Measurements from ENCODE around the gene KCNJ6. TPM values are rescaled to one million over a fixed set of nuclear protein-coding genes. Genes with fewer than 3 reads are reported as not detected.

KCNJ6 gene
- total RNA-seq, 1 experiment from 2014 or later, result not detected

DNA sequence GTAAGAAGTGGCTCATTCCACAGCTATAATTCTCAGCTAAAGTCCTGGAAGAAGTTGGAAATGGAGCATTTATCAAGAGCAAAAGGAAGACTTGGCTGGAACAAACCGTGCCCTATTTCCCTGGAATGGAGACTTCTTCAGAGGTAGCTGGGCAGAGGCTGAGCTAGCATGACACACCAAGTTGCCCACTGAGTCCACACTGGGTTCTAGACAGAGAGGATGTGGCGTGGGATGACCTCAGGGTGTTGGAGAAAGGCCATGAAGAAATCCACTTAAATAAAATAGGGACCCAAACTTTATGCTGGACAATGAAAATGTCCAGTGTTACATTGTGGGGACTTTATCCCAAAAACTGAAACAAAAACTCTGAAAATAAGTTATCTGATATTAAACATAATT lies 116.2 kb downstream of the KCNJ6 start:
- no peaks in the 10 kb centered on the region for H3K36me3 Mint-ChIP-seq (ENCODE audit: insufficient read depth, unreplicated experiment)
- H3K4me1 Mint-ChIP-seq (ENCODE audit: low read depth, unreplicated experiment), result peaks cover 6% of the 10 kb centered on the region
- Histone ChIP-seq H3K36me3 (ENCODE audit: control insufficient read depth, insufficient read depth, low read length) (no peaks in the 10 kb centered on the region), H3K4me3 (ENCODE audit: low read depth, low read length) (no peak overlapping the region), H3K27me3 (replicated peaks; ENCODE audit: control insufficient read depth, insufficient read depth, low read length) (no peaks in the 10 kb centered on the region), H3K4me1 (no peaks in the 10 kb centered on the region), H3K9me3 (no peaks in the 10 kb centered on the region)
- DNase-seq, result no peak
- peaks cover 15% of the 10 kb centered on the region for H3K27me3 Mint-ChIP-seq (ENCODE audit: insufficient read depth, unreplicated experiment)
- H3K9me3 Mint-ChIP-seq (ENCODE audit: unreplicated experiment), result no peaks in the 10 kb centered on the region
- no TSS peak for BruUV-seq (replicated peaks)
- POLR2A ChIA-PET, result no interaction called here
- TF ChIP-seq, protein P1, sequence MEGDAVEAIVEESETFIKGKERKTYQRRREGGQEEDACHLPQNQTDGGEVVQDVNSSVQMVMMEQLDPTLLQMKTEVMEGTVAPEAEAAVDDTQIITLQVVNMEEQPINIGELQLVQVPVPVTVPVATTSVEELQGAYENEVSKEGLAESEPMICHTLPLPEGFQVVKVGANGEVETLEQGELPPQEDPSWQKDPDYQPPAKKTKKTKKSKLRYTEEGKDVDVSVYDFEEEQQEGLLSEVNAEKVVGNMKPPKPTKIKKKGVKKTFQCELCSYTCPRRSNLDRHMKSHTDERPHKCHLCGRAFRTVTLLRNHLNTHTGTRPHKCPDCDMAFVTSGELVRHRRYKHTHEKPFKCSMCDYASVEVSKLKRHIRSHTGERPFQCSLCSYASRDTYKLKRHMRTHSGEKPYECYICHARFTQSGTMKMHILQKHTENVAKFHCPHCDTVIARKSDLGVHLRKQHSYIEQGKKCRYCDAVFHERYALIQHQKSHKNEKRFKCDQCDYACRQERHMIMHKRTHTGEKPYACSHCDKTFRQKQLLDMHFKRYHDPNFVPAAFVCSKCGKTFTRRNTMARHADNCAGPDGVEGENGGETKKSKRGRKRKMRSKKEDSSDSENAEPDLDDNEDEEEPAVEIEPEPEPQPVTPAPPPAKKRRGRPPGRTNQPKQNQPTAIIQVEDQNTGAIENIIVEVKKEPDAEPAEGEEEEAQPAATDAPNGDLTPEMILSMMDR (IDR thresholded peaks at IDR 0.05; ENCODE audit: insufficient read depth in 1 of 2, low read depth in 1 of 2, low read length in 1 of 2, severe bottlenecking in 1 of 2, unreplicated experiment in 1 of 2), result no peak
- intact Hi-C loops (cut with micrococcal nuclease; ENCODE audit: unreplicated experiment), result no loop called here
- CTCF ChIA-PET, result no interaction called here
- no peak overlapping the region for H3K4me3 Mint-ChIP-seq (ENCODE audit: unreplicated experiment)
- no peak overlapping the region for H3K27ac Mint-ChIP-seq (ENCODE audit: unreplicated experiment)

DNA sequence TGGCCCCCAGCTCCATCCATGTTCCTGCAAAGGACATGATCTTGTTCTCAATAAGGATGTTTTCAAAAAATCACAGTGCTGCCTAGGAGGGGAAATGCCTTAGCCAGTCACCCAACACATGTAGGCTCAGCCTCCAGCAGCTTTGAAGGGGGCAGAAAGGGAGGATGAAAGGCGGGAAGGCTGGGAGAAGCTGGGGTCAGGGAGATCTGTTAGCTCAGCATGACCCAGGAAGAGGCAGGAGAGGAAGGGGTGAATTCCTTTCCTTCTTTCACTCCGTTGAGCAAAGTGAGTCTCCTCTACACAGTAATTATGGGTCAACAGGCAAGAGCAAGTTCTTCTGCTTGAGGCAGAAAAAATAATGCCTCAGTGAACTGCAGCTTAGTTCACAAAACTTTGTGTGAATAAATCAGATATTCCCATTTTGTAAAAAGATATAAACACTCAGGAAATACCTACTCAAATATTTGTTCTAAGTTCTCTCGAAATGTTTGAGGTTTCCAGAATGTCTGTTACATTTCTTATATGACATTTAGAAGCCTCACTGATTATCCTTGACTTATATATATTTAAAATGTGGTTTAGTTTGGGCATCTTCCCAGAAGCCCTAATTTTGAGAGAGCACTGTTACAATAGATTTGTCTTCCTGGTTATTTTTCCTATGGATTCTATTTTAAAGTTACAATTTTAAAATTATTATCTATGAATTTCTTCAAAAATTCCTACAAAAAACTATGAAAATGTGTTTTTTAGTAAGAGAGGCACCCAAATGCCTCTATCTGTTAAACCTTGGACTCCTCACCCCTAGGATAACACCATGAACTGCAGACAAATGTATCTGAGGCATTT lies 116.8 kb downstream of the KCNJ6 start:
- peaks cover 6% of the 10 kb centered on the region for H3K4me1 Mint-ChIP-seq (ENCODE audit: low read depth, unreplicated experiment)
- POLR2A ChIA-PET, result no interaction called here
- no peaks in the 10 kb centered on the region for H3K36me3 Mint-ChIP-seq (ENCODE audit: insufficient read depth, unreplicated experiment)

DNA sequence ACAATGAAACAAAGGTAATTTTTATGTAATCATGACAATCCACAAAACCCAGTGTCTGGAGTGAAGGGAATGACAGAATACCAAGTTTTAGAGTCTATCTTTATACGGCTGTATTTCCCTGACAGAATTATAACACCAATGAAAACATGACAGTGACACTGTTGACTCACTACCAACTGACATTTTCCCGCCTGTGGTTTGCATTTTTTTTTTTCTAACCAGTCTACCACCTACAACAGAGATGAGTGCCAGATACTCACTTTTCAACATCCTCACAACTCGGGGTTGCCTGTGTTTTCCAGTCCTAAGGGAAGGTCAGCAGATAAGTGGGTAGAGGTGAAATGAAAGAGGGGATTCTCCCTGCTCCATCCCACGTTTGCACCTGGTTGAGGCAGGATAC lies 118.9 kb downstream of the KCNJ6 start:
- no peak overlapping the region for H3K27ac Mint-ChIP-seq (ENCODE audit: unreplicated experiment)
- H3K4me3 ChIP-seq (ENCODE audit: low read depth, low read length), result no peak overlapping the region
- intact Hi-C loops (cut with micrococcal nuclease; ENCODE audit: unreplicated experiment), result no loop called here
- no peaks in the 10 kb centered on the region for H3K36me3 Mint-ChIP-seq (ENCODE audit: insufficient read depth, unreplicated experiment)
- ChIA-PET CTCF (no interaction called here), POLR2A (no interaction called here)
- no peak overlapping the region for H3K4me3 Mint-ChIP-seq (ENCODE audit: unreplicated experiment)
- H3K4me1 ChIP-seq, result no peaks in the 10 kb centered on the region
- H3K9me3 Mint-ChIP-seq (ENCODE audit: unreplicated experiment), result no peaks in the 10 kb centered on the region
- H3K4me1 Mint-ChIP-seq (ENCODE audit: low read depth, unreplicated experiment), result peaks cover 6% of the 10 kb centered on the region
- no peaks in the 10 kb centered on the region for H3K36me3 ChIP-seq (ENCODE audit: control insufficient read depth, insufficient read depth, low read length)
- H3K27me3 Mint-ChIP-seq (ENCODE audit: insufficient read depth, unreplicated experiment), result peaks cover 12% of the 10 kb centered on the region
- DNase-seq, result no peak
- no TSS peak for BruUV-seq (replicated peaks)
- TF ChIP-seq, protein P1 (IDR thresholded peaks at IDR 0.05; ENCODE audit: insufficient read depth in 1 of 2, low read depth in 1 of 2, low read length in 1 of 2, severe bottlenecking in 1 of 2, unreplicated experiment in 1 of 2), result no peak
- H3K9me3 ChIP-seq, result no peaks in the 10 kb centered on the region
- H3K27me3 ChIP-seq (replicated peaks; ENCODE audit: control insufficient read depth, insufficient read depth, low read length), result no peaks in the 10 kb centered on the region

More for the DNA sequence above, 116.8 kb downstream of the KCNJ6 start:
- no peaks in the 10 kb centered on the region for H3K27me3 ChIP-seq (replicated peaks; ENCODE audit: control insufficient read depth, insufficient read depth, low read length)
- H3K9me3 ChIP-seq, result no peaks in the 10 kb centered on the region
- H3K27me3 Mint-ChIP-seq (ENCODE audit: insufficient read depth, unreplicated experiment), result peaks cover 15% of the 10 kb centered on the region
- no peak for DNase-seq
- H3K4me1 ChIP-seq, result no peaks in the 10 kb centered on the region
- H3K36me3 ChIP-seq (ENCODE audit: control insufficient read depth, insufficient read depth, low read length), result no peaks in the 10 kb centered on the region
- CTCF ChIA-PET, result no interaction called here
- TF ChIP-seq, protein P1 (IDR thresholded peaks at IDR 0.05; ENCODE audit: insufficient read depth in 1 of 2, low read depth in 1 of 2, low read length in 1 of 2, severe bottlenecking in 1 of 2, unreplicated experiment in 1 of 2), result no peak
- BruUV-seq (replicated peaks), result no TSS peak
- no peak overlapping the region for H3K4me3 Mint-ChIP-seq (ENCODE audit: unreplicated experiment)
- no peak overlapping the region for H3K27ac Mint-ChIP-seq (ENCODE audit: unreplicated experiment)
- intact Hi-C loops (cut with micrococcal nuclease; ENCODE audit: unreplicated experiment), result no loop called here
- H3K4me3 ChIP-seq (ENCODE audit: low read depth, low read length), result no peak overlapping the region
- H3K9me3 Mint-ChIP-seq (ENCODE audit: unreplicated experiment), result no peaks in the 10 kb centered on the region

Data from Caco-2 (cell line).